ENCODE data around the gene SIX4.

Gene SIX4

DNA sequence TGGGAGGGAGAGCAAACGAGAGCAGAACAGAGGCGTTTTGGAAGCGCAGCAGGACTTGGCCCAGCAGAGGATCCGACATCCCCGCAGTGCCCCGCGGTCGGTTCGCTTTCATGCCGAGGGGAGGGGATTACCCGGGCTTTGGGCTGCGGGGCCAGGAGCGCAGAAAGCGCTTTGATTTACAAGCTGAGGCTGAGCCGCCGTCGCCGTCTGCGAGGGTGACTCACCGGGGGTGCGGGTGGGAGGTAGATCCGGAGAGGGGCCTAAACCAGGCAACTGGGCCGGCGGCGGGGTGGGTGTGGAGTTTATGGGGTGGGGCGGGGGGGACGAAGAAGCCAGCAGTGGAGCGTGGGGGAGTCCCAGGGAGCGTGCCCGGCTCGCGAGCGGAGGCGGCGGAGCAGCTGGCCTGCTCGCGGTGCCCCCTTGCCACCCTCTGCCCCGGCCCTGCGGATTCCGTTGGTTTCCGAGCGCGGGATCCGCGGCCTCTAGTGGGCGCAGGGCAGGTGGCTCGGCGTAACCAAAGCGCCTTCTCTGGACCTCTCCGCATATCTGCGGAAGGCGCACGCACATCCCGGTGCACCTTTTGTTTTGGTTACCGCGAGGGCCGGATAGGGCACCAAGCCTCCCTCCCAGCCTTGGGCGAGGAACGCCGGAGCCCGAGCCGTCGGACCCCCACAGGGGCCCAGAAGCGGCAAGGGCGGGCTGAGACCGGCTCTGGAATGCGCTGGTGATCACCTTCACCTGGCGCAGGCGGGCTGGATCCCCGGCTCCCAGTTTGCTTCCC lies 2.6 kb downstream of the SIX4 start:
- peak in 5 of 14 donors; percentile 6 to 26 (median 8) for DNase-seq

DNA sequence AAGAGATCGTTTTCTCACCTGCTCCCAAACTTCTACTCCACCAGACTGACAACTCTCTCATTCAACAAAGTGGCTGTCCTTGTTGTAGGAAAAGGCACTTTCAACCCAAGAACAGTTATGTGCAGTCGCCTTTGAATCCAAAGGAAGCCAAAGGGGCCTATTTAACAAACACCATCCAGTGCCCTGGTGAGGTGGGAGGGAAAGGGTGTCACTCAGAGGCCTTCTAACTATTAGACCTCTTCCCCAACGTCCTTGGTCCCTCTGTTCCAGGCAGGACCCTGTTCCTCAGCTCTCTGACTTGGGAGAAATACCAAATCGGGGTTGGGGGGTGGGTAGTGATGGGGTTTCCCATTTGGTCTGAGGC lies 3.2 kb downstream of the SIX4 start:
- DNase-seq: no peak

DNA sequence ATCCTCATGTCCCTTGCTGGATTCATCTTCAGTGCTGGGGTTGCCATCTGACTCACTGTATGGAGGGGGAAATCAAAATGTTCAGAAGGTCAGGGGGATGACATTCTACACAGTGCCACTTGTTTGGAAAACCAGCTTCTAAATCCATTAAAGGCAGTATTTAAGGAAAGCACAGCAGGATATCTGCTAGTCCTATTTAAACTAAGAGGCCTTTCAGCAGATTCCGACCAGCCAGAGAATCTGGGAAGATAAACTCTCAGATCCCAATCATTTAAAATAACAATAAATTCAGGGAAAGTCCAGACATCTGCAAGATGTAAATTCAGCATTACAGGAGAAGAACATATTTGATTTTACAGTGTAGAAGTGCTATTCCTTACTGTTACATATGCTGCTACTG lies 3.8 kb downstream of the SIX4 start:
- DNase-seq: no peak

DNA sequence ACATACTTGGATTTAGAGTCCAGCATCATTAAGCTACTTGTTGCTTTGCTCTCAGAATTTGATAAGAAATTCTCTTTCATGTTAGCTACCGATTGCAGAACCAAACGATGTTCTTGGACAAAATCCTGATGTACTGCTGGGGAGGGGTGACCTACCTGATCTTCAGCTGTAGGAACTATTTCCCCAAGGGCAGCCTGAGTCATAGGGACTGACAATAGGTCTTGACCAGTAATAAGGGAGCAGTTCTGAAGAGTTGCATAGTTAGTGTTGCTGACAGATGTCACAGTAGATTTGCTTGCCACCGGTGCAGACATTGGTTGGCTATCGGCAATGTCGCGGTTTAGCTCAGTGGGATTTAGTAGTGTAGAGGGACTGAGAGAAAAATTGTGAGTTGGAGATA lies 10.6 kb downstream of the SIX4 start:
- DNase-seq: no peak

DNA sequence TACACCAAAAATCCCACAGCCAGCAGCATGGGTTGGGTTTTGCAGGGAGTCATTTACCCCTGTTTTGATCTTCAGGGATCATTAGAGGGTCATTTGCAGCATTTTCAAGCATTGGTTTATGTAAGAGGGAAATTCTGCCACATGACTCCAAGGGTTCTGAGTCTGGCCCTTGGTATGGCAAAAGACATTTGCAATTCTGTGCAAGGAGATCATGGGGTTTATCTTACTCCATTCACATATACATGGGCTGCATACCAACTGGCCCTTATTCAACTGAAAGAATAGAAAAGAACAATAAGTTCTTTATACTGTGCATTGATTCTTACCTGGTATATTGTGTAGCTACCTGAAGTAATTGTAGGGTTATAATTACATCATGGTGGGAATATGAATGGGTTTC lies 13.7 kb downstream of the SIX4 start:
- DNase-seq: no peak

DNA sequence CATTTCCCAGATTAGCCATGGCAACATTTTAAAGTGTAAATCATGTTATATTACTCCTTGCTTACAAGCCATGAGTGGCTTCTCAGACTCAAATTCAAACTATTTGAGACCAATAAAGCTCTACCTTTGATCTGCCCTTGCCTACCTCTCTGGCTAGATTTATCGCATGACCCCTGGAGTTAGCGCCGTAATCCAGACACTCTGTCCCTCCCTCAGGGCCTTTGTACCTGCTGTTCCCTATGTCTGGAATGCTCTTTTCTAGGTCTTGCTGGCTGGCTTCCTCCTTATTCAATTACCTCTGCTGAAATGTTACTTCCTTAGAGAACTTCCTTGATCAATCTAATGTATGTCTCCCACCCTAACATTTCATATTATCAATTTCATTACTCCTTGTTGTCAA lies 16.3 kb downstream of the SIX4 start:
- no peak for DNase-seq

DNA sequence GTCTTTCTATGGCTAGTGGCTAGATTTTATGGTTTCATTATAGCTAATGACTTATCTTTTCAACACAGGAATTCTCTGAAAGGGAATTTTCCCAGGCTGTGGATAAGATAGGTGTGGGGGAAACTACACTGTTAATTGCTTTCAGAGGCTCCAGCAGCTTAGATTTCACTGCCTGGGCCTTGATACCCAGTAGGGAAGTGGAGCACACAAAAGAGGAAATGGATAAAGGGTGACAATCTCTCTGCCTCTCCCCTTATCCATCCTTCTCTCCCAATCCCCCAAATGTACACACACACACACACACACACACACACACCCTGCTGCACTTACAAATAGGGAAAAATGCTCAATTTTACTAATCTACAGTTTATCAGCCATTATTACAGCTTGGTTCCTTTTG lies 19.1 kb downstream of the SIX4 start:
- no peak for DNase-seq

DNA sequence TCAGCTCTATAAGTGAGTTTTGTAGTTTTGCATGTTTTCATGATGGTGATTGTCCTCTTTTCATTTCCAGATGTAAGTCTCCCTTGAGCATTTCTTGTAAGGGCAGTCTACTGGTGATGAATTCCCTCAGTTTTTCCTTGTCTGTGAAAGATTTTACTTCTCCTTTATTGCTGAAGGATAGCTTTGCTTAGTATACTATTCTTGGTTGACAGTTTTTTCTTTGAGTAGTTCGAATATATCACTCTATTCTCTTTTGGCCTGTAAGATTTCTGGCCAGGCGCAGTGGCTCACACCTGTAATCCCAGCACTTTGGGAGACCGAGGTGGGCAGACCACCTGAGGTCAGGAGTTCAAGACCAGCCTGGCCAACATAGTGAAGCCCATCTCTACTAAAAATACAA lies 23.6 kb downstream of the SIX4 start:
- DNase-seq: no peak

DNA sequence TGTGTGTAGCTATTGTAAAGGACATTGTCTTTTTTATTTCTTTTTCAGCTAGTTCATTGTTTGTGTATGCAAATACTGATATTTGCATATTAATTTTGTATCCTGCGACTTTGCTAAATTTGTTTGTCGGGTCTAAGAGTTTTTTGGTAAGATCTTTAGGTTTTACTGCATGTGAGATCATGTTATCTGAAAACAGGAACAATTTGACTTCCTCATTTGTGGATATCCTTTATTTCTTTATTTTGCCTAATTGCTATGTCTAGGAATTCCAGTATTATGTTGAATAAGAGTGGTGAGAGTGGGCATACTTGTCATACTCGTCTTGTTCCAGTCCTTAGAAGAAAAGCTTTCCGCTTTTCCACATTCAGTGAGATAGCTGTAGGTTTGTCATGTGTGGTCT lies 28.8 kb downstream of the SIX4 start:
- DNase-seq: no peak

DNA sequence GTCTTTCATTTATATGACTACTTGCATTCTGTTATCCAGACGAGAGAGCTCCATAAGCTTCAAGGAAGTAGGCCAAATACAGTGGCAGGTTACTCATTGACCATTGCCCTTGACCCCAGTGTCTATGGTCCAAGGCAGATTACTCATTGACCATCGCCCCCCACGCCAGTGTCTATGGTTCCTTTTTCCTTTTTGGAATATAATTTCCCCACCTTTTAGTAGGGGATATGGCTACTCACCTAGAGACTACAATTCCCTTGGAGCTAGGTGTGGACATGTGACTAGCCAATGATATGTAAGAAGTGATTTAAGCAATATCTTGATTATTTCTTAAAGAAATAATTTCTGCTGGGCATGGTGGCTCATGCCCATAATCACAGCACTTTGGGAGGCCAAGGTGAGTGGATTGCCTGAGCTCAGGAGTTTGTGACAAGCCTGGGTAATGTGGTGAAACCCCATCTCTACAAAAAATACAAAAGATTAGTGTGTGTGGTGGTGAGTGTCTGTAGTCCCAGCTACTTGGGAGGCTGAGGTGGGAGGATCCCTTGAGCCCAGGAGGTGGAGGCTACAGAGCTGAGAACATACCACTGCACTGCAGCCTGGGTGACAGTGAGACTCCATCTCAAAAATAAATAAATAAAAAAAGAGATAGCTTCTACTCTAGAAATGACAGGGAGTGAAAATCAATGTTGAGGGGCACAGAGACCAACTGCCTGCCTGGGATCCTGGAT lies 32.6 kb downstream of the SIX4 start:
- DNase-seq: no peak

DNA sequence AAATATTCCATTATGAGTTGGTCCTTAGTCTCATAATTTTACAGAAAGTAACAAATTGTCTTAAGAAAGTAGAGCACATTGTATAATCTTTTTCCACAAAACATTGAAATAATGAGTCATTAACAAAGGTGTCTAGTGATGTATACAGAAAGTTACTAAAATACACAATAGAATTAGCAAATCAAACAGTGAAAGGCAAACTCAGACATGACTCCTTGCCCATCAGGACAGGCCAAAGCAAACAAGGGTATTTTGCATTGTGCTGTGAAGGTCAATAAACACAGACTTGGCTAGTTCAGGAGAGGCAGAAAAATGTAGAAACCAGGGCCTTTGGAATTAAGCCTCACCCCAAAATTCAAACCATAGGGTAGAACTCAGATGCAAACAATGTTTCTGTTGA lies 37.3 kb downstream of the SIX4 start:
- DNase-seq: no peak

DNA sequence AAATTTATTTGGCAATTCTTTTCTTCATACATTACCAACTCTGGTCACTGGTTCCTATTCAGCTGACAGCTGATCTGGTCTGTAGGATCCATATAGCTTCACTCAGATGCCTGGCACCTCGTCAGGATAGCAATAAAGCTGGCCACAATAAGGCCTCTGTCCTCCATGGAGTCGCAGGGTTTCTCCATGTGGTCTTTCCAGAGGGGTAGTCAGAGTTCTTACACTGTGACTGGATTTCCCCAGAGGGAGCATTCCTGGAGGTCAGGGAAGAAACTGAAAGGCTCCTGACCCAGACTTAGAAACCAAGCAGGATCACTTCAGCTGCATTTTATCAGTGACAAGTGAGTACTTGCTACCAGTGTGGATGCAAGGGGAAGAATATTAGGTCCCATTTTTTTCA lies 39.9 kb downstream of the SIX4 start:
- no peak for DNase-seq

DNA sequence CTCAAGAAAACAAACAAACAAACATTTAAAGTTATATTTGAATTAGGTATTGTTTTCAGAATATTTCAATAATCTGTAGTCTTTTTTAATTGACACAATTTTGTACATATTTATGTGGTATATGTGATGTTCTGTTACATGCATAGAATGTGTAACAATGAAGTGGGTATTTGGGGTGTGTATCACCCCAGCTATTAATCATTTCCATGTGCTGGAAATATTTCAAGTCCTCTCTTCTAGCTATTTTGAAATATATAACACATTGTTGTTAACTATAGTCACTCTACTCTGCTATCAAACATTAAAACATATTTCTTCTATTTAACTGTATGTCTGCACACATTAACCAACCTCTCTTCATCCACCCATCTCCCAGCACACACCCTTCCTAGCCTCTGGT lies 42.9 kb downstream of the SIX4 start:
- no peak for DNase-seq

DNA sequence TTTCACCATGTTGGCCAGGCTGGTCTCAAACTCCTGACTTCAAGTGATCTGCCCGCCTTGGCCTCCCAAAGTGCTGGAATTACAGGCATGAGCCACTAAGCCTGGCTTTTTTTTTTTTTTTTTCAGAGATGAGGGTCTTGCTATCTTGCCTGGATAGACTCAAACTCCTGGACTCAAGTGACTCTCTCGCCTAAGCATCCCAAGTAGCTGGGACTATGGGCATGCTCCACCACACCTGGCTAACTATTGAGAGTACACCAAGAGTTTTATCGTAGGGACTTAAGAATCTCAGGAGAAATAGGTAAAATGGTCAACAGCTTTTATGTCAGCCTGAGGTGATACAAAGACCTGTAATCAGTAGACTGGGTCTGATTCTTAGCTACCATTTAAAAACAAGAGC lies 43.6 kb downstream of the SIX4 start:
- no peak for DNase-seq

DNA sequence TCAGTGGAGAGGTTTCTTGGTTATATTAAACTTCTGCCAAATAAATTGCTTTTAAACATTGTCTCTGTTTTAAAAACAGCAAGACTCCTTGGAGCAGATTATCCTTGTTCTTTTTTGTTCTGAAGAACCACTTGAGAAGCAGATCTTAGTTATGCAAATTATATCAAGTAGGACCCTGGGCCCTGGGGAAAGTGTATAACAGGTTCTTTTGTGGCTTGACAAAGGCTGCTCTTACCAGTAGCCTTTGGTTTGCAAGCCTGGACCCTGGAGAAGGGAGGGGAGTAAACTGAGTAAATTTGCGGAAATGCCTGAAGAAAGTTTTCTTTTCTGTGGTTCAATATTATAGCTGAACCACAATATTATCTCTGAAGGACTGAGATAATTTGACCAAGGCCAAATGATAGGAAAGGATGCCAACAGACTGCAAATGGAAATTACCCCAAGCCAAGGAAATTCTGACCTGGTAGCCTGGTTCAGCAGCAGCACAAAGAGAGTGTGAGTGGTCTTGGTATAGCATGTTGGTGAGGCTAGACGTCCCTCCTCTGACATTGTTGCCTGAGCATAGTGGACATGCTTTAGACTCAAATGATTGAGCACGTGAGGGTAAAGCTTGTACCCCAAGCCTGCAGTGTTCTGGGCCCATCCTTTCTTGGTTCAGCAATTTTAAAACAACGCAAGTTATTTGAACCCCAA lies 44.4 kb downstream of the SIX4 start:
- DNase-seq: no peak

DNA sequence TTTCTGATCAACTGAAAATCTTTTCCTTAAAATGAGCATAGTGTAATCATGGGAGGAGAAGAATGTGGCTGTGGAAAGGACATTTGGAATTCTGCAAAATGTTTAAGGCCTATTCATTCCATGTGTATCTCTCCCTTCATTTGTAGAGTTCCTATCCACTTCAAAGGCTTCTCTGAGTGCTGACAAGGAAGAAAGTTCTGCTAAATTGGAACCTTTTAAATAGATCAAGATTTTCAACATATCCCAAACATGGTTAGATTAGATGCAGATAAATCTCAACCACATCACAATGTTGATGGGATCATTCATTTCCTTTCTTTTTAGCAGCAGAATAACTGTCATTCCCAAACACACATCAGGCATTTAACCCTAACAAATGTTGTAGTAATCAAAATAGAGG lies 46.5 kb downstream of the SIX4 start:
- no peak for DNase-seq

DNA sequence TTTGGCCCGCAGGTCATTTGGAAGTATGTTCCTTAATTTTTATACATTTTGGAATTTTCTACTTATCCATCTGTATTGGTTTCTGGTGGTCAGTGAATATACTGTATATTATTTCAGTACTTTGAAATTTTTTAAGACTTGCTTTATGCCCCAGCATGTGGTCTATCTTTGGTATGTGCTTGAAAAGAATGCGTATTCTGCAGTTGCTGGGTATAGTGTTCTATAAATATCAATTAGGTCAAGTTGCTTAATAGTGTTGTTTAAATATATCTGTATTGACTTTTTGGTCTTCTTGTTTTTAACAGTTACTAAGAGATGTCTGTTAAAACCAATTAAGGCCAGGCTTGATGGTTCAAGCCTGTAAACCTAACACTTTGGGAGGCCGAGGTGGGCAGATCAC lies 53.2 kb downstream of the SIX4 start:
- no peak for DNase-seq

DNA sequence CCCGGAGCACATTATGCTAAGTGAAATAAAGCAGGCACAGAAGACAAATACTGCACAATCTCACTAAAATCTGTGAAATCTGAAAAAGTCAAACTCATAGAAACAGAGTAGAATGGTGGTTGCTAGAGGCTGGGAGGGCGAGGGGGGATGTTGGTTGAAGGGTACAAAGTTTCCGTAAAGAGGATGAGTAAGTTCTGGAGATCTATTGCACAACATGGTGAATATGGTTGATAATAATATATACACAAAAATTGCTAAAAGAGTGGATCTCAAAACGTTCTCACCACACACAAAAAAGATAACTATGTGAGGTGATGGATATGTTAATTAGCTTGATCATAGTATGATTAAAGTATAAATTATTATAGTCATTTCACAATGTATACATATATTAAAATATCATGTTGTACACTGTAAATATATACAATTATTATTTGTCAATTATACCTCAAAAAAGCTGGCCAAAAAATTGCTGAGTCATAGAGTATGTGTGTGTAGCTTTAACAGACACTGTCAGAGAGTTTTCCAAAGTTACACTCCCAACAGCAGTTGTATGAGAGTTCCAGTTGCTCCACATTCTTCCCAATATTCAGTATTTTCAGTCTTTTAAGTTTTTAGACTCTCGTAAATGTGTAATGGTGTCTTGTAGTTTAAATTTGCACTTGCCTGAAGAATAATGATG lies 55.6 kb downstream of the SIX4 start:
- DNase-seq: no peak

DNA sequence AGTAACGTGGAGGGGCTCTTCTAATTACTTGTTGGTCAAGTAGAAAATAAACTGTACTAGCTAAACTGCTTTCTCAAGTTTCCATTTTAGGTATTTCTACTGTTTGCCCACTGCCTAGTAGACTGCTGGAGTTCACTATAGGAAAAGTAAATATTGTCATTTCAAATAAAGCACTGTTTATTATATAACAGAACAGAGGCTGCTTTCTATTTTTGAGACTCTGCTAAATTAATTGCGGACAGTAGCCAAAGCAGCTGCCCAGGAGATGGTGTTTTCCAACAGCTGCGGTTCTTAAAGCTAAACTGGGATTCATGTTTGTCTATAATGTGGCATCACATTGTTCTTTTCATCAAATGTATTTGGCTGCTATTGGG lies 59.0 kb downstream of the SIX4 start:
- DNase-seq: no peak

DNA sequence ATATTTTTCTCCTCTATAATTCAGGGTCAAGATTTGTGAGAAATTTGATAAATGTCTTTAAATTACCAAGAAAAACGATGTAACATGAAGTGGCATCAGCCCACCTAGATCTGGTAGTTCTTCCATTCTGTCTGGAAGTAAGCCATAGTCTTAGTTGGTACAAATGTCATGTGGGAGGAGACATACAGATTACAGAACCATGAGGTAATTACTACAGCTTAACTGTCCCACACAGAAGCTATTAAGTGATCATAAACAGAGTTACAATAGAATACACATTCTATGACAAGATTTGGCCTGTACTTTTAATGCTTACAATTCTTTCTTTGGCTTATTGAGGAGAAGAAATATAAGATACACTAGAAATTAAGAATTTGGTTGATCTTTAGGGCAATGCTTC lies 61.2 kb downstream of the SIX4 start:
- DNase-seq: no peak

DNA sequence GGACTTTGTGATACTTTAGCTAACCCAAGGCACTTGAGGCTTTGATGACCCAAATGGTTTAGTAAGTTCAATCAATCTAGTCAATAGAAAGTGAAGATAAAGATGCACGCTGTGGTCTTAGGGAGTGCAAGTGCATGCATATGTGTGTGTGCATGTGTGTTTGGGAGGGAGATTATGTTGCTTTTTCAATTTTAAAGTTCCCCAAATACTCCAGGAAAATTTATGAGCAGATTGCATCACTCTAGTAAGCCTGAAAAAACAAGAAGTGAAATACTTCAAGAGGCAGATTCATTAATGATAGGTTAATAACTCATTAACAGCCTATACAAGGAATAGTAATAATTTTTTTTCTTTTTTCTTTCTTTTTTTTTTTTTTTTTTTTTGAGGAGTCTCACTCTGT lies 62.4 kb downstream of the SIX4 start:
- DNase-seq: no peak
